Tibial nerve (tissue), 4 donors: Measurements from ENCODE around the gene GPC5. TPM values are rescaled to one million over a fixed set of nuclear protein-coding genes. Genes with fewer than 3 reads are reported as not detected.

Experiments used
- DNase-seq, 2 donors: peaks; one replicate each; pipeline ENCODE4 v3.0.0-alpha.2; 2019; ENCODE audit warnings: low spot score in 2 of 2
- H3K27ac ChIP-seq, 4 donors: fragments of 200-600 bp; sonication (generic) in 3 of 4; one replicate each; pipeline ENCODE4 v1.5.1; 2017 to 2019; ENCODE audit warnings: mild to moderate bottlenecking in 1 of 4
- H3K27me3 ChIP-seq, 2 donors: fragments of 200-600 bp; sonication (generic) in 1 of 2; one replicate each; pipeline versions ENCODE4 v1.5.1 to v1.6.0; 2017 to 2019
- H3K36me3 ChIP-seq, 3 donors: fragments of 200-600 bp; sonication (generic); one replicate each; pipeline ENCODE4 v1.5.1; 2018 to 2019
- H3K4me1 ChIP-seq, 4 donors: fragments of 200-600 bp; sonication (generic) in 3 of 4; one replicate each; pipeline ENCODE4 v1.5.1; 2017 to 2019
- H3K4me3 ChIP-seq, 4 donors: fragments of 200-600 bp; sonication (generic) in 3 of 4; one replicate each; pipeline ENCODE4 v1.5.1; 2017 to 2019; ENCODE audit warnings: mild to moderate bottlenecking in 1 of 4, moderate library complexity in 1 of 4
- H3K9me3 ChIP-seq, 4 donors: fragments of 200-600 bp; sonication (generic) in 3 of 4; one replicate each; pipeline ENCODE4 v1.5.1; 2017 to 2019
- EP300 ChIP-seq, 2 donors: sonication (generic); formaldehyde crosslinking; IDR thresholded peaks; one replicate each; pipeline ENCODE4 v1.6.1; 2017; ENCODE audit warnings: antibody characterized with exemption in 2 of 2, mild to moderate bottlenecking in 1 of 2
- POLR2A ChIP-seq, 2 donors: fragments of 450-650 bp; IDR thresholded peaks; one replicate each; pipeline ENCODE4 v1.6.1; 2017; ENCODE audit warnings: antibody characterized with exemption in 2 of 2, mild to moderate bottlenecking in 2 of 2, moderate library complexity in 2 of 2
- WGBS, 2 donors: methylation state at CpG; one replicate each; pipeline ENCODE4 v1.1.5; 2018; 5-methylcytosine and 5-hydroxymethylcytosine counted together
- total RNA-seq, 4 donors: library from RNA; depleted of rRNA; stranded (reverse); fragments of >200 nt; gene quantifications; one replicate each; pipeline ENCODE4 v1.1.0, GENCODE V29; 2016
- TF ChIP-seq, protein P1 (sequence below), 5 experiments: fragments of 200-600 bp in 3 of 5; fragments of 450-650 bp in 2 of 5; sonication (generic) in 3 of 5; IDR thresholded peaks; one replicate each; pipeline ENCODE4 v1.5.1; 2016 to 2019; ENCODE audit warnings: antibody characterized with exemption in 5 of 5, mild to moderate bottlenecking in 3 of 5, moderate library complexity in 2 of 5

Gene GPC5
- total RNA-seq, 4 donors from 2014 or later = 3.7 to 5.7 (median 4.2) TPM; not detected in 1

DNA sequence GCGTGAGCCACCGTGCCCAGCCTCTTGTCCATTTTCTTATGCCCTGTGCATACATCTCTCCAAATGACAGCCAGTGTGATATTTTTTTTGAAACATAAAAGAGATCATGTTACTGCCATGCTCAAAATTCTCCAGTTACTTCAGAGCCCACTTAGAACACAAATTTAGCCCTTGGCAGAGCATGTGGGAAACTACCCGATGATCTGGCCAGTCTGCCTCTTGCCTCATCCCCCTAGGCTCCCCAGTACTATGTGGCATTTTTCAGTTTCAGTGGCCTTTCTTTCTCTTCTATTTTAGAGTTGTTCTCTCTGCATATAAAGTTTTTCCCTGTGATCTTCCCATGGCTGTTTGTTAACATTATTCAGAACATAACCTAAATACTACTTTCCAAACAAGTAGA lies 323.0 kb downstream of the GPC5 start:
- WGBS, 2 donors = 62 to 74% methylated on average over 3 of the region's 3 CpGs
- H3K4me1 ChIP-seq = no peaks in the 10 kb centered on the region
- H3K27ac ChIP-seq = no peak overlapping the region
- DNase-seq = no peak
- no peaks in the 10 kb centered on the region for H3K9me3 ChIP-seq
- no peaks in the 10 kb centered on the region for H3K36me3 ChIP-seq
- H3K27me3 ChIP-seq = no peaks in the 10 kb centered on the region
- TF ChIP-seq, protein P1, sequence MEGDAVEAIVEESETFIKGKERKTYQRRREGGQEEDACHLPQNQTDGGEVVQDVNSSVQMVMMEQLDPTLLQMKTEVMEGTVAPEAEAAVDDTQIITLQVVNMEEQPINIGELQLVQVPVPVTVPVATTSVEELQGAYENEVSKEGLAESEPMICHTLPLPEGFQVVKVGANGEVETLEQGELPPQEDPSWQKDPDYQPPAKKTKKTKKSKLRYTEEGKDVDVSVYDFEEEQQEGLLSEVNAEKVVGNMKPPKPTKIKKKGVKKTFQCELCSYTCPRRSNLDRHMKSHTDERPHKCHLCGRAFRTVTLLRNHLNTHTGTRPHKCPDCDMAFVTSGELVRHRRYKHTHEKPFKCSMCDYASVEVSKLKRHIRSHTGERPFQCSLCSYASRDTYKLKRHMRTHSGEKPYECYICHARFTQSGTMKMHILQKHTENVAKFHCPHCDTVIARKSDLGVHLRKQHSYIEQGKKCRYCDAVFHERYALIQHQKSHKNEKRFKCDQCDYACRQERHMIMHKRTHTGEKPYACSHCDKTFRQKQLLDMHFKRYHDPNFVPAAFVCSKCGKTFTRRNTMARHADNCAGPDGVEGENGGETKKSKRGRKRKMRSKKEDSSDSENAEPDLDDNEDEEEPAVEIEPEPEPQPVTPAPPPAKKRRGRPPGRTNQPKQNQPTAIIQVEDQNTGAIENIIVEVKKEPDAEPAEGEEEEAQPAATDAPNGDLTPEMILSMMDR (IDR thresholded peaks at IDR 0.05) = no peak
- TF ChIP-seq POLR2A (IDR thresholded peaks at IDR 0.05) (no peak), EP300 (IDR thresholded peaks at IDR 0.05) (no peak)
- no peak overlapping the region for H3K4me3 ChIP-seq

DNA sequence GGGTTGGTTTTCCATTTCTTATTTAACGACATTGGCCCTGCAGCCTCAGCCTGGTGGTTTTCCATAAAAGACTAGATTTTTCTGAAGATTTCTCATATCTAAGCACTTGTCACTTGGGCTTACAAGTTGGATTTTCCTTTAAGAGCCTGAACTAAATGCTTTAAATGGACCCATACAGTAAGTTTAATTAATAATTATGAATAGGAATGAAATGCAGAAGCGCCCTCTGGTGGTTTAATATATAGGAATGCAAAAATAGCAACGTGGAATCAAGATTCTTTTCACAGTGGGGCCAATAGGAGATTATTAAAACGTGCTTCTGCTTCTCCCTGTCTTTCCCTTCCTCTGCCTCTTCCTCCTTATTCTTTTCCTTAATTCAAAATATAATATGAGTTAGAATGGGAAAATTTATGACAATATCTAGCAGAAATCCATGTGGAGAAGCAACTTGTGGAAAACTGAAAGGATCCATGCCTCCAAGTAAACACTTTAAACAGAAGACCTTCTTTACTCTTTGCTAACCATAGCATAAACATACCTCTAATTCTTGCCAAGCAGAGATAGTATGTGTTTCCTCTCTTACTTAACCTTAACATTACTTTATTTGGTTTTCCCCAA lies 324.0 kb downstream of the GPC5 start:
- Histone ChIP-seq H3K4me1 (no peaks in the 10 kb centered on the region), H3K4me3 (no peak overlapping the region), H3K27ac (no peak overlapping the region), H3K9me3 (no peaks in the 10 kb centered on the region), H3K27me3 (no peaks in the 10 kb centered on the region), H3K36me3 (no peaks in the 10 kb centered on the region)
- TF ChIP-seq EP300 (IDR thresholded peaks at IDR 0.05) = no peak
- TF ChIP-seq, protein P1 (IDR thresholded peaks at IDR 0.05) = peak; percentile 42 to 64 (median 59)
- DNase-seq = no peak
- WGBS, 2 donors = 23 to 25% methylated on average over 4 of the region's 4 CpGs

DNA sequence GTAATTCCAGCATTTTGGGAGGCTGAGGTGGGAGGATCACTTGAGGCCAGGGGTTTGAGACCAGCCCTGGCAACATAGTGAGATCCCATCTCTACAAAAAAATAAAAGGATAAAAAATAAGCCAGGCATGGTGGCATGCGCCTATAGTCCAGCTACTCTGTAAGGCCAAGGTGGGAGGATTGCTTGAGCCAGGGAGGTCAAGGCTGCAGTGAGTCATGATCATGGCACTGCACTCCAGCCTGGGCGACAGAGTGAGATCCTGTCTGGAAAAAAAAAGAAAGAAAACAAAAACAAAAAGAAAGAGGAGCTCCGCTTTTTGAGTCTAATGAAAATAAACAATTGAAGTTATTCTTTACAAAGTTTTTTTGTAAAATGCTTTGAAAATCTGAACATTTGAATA lies 326.2 kb downstream of the GPC5 start:
- Histone ChIP-seq H3K27me3 (no peaks in the 10 kb centered on the region), H3K9me3 (no peaks in the 10 kb centered on the region), H3K4me1 (no peaks in the 10 kb centered on the region), H3K27ac (no peak overlapping the region), H3K4me3 (no peak overlapping the region), H3K36me3 (no peaks in the 10 kb centered on the region)
- 46 to 49% methylated on average over 3 of the region's 3 CpGs for WGBS, 2 donors
- TF ChIP-seq EP300 (IDR thresholded peaks at IDR 0.05) (no peak), POLR2A (IDR thresholded peaks at IDR 0.05) (no peak)
- TF ChIP-seq, protein P1 (IDR thresholded peaks at IDR 0.05) = no peak
- no peak for DNase-seq

DNA sequence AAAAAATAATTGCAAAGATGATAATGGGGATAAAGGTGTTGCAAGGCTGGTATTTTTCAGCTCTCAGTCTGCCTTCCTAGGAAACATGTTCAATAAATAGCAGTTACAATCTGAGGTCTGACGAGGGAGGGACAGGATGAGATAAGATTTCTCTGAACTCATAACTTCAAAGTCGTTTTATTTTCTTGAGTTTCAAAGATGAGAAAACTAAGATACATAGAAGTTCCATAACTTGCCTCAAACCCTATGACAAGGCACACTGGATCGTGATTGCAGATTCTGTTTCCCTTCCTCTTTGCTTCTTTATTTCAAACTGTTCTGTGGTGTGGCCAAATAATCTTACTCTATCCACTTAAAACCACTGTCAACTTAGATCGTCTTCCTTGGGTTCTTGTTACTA lies 327.2 kb downstream of the GPC5 start:
- TF ChIP-seq EP300 (IDR thresholded peaks at IDR 0.05) = no peak
- TF ChIP-seq POLR2A (IDR thresholded peaks at IDR 0.05) = no peak
- TF ChIP-seq, protein P1 (IDR thresholded peaks at IDR 0.05) = no peak
- DNase-seq = no peak
- no peak overlapping the region for H3K27ac ChIP-seq
- H3K36me3 ChIP-seq = no peaks in the 10 kb centered on the region
- no peaks in the 10 kb centered on the region for H3K9me3 ChIP-seq
- no peaks in the 10 kb centered on the region for H3K27me3 ChIP-seq
- H3K4me3 ChIP-seq = no peak overlapping the region
- WGBS, 2 donors = 70 to 80% methylated on average over 4 of the region's 4 CpGs
- H3K4me1 ChIP-seq = no peaks in the 10 kb centered on the region

DNA sequence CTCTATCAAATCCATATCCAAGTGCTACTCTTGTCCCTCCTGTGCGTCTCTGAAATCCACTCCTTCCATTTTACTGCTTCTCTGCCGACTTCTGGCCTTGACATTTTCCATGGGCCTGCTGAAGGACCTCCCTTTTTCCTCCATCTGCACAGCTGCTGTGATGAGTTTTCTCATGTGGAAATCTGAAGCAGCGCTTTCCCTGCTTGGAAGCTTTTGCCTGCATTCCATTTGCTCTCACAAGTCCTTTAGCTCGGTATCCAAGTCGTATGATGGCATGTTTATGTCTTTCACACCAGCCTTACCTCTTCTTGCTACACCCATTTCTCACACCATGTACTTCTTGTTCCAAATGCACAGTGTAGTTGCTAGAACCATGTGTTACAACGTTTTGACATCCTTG lies 328.2 kb downstream of the GPC5 start:
- TF ChIP-seq EP300 (IDR thresholded peaks at IDR 0.05) = no peak
- TF ChIP-seq, protein P1 (IDR thresholded peaks at IDR 0.05) = no peak
- TF ChIP-seq POLR2A (IDR thresholded peaks at IDR 0.05) = no peak
- H3K9me3 ChIP-seq = no peaks in the 10 kb centered on the region
- no peaks in the 10 kb centered on the region for H3K36me3 ChIP-seq
- 70 to 76% methylated on average over 6 of the region's 6 CpGs for WGBS, 2 donors
- H3K27ac ChIP-seq = no peak overlapping the region
- no peak overlapping the region for H3K4me3 ChIP-seq
- H3K4me1 ChIP-seq = no peaks in the 10 kb centered on the region
- no peaks in the 10 kb centered on the region for H3K27me3 ChIP-seq
- no peak for DNase-seq
